Activated T-cell treated with anti-CD3 and anti-CD28 coated beads, Interleukin-2, amount 50 U/mL, for 24 hours (primary cell): ENCODE measurements around the gene LRFN2.
A peak's percentile ranks its signal among the peaks of the same experiment; 100 is the strongest.

ENCODE experiments used
- DNase-seq: peaks from one replicate; pipeline ENCODE4 v3.0.0-alpha.2; 2020
- H3K27ac Mint-ChIP-seq: 2 replicates; pipeline ENCODE4 v1.8.0; 2020; ENCODE audit warnings: mild to moderate bottlenecking, mixed read lengths
- H3K27me3 Mint-ChIP-seq: 2 replicates; pipeline ENCODE4 v1.8.0; 2020; ENCODE audit warnings: mixed read lengths
- H3K36me3 Mint-ChIP-seq: 2 replicates; pipeline ENCODE4 v1.8.0; 2020; ENCODE audit warnings: low read depth, mixed read lengths
- H3K4me1 Mint-ChIP-seq: 2 replicates; pipeline ENCODE4 v1.8.0; 2020; ENCODE audit warnings: low read depth, mixed read lengths
- H3K4me3 Mint-ChIP-seq: 2 replicates; pipeline ENCODE4 v1.8.0; 2020; ENCODE audit warnings: mild to moderate bottlenecking, moderate library complexity, mixed read lengths
- H3K9me3 Mint-ChIP-seq: 2 replicates; pipeline ENCODE4 v1.8.0; 2020; ENCODE audit warnings: mixed read lengths

The LRFN2 gene

GRCh38 chr6:40348591-40348990 is 238.6 kb downstream of the LRFN2 start:
- Mint-ChIP-seq H3K27ac (no peak overlapping the region), H3K36me3 (no peaks in the 10 kb centered on the region), H3K27me3 (no peaks in the 10 kb centered on the region), H3K4me1 (no peaks in the 10 kb centered on the region), H3K9me3 (no peaks in the 10 kb centered on the region), H3K4me3 (no peak overlapping the region)
- peak; percentile 6 for DNase-seq

DNA sequence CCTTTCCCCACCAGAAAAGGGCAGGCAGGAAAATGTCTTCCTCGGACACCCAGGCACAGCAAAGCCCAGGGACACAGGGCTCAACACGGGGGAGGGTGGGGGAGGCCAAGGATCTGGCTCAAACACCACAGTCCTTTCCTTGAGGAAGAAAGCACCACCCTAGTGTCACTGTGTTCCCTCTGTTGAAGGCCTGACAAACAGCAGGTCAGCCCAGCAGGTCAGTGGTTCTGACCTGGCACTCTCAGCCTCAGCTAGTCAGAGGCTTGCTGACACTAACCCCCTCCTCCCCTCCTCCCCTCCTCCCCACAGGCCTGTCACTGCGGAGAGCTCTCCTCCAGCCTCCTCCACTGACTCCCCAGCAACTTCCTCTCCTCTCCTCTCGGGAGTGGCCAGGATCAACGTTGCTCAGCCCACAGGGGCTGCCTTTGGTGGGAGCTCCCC is 239.6 kb downstream of the LRFN2 start:
- H3K9me3 Mint-ChIP-seq: no peaks in the 10 kb centered on the region
- peak; percentile 9 for DNase-seq
- H3K27ac Mint-ChIP-seq: no peak overlapping the region
- H3K27me3 Mint-ChIP-seq: no peaks in the 10 kb centered on the region
- H3K4me3 Mint-ChIP-seq: no peak overlapping the region
- no peaks in the 10 kb centered on the region for H3K36me3 Mint-ChIP-seq
- H3K4me1 Mint-ChIP-seq: no peaks in the 10 kb centered on the region

GRCh38 chr6:40346246-40346645 is 240.9 kb downstream of the LRFN2 start:
- Mint-ChIP-seq H3K9me3 (no peaks in the 10 kb centered on the region), H3K4me1 (no peaks in the 10 kb centered on the region), H3K4me3 (no peak overlapping the region), H3K27me3 (no peaks in the 10 kb centered on the region), H3K27ac (no peak overlapping the region), H3K36me3 (no peaks in the 10 kb centered on the region)
- DNase-seq: no peak

- Mint-ChIP-seq H3K27me3 (no peaks in the 10 kb centered on the region), H3K9me3 (no peaks in the 10 kb centered on the region), H3K4me1 (no peaks in the 10 kb centered on the region), H3K4me3 (no peak overlapping the region), H3K36me3 (no peaks in the 10 kb centered on the region), H3K27ac (no peak overlapping the region)
- peak; percentile 2 for DNase-seq
Measured at GRCh38 chr6:40344566-40345167, 242.5 kb downstream of the LRFN2 start.

DNA sequence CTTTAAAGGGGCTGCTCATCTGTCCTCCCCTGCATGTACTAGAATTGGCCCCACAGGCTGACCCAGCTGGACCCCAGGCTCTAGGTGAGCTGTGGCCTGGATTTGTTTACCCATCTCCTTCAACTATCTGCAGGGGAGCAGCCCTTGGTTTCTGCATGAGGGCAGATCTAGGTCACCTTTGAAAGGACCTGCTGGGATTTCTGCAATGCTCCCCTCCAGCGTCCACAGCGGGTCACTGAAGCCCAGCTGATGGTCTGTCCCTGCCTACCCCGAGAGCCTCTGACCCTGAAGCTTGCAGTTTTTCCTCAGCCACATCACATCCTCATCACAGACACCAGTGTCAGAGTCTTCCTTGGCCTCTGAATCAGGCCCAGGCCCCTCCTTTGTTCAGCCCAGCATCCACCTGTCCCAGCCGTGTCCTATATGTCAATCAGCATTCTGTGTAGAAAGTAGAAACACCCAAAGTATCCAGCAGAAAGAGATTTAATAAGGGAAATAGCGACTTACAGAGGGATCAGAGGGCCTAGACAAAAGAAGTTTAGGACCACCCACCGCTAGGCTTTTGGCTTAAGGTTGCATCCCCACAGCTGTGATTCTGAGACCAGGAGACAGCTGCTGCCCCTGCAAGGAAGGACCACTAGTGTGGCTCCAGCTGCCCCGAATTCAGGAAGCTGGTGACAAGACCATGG is 243.1 kb downstream of the LRFN2 start:
- Mint-ChIP-seq H3K27me3 (no peaks in the 10 kb centered on the region), H3K36me3 (no peaks in the 10 kb centered on the region), H3K4me3 (no peak overlapping the region), H3K4me1 (no peaks in the 10 kb centered on the region), H3K9me3 (no peaks in the 10 kb centered on the region), H3K27ac (no peak overlapping the region)
- no peak for DNase-seq

GRCh38 chr6:40343318-40343876 is 243.8 kb downstream of the LRFN2 start:
- no peaks in the 10 kb centered on the region for H3K36me3 Mint-ChIP-seq
- no peak overlapping the region for H3K4me3 Mint-ChIP-seq

DNA sequence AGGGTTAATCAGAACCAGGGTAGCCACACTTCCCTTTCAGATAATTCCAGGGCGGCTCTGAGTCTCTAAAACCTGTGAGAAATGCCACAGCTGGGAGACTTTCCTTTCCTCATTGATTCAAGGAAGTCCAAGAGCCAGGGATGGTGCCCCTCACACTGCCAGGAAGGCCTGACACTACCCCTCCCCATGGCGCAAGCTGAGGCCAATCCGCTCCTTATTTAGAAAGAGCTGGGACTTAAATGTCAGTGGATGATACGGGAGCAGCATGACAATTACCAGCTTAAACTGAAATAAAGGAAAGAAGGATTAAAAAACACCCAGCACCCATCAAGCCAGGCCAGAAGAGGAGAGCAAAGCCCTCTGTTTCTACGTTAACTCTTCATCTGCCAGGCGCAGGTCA is 244.4 kb downstream of the LRFN2 start:
- Mint-ChIP-seq H3K4me3 (no peak overlapping the region), H3K36me3 (no peaks in the 10 kb centered on the region), H3K9me3 (no peaks in the 10 kb centered on the region), H3K27me3 (no peaks in the 10 kb centered on the region), H3K4me1 (no peaks in the 10 kb centered on the region), H3K27ac (no peak overlapping the region)
- peak; percentile 2 for DNase-seq

More at GRCh38 chr6:40343318-40343876, 243.8 kb downstream of the LRFN2 start:
- H3K27ac Mint-ChIP-seq: no peak overlapping the region
- H3K27me3 Mint-ChIP-seq: no peaks in the 10 kb centered on the region
- H3K4me1 Mint-ChIP-seq: no peaks in the 10 kb centered on the region
- no peaks in the 10 kb centered on the region for H3K9me3 Mint-ChIP-seq
- DNase-seq: peak; percentile 8

- H3K27ac Mint-ChIP-seq: no peak overlapping the region
- H3K27me3 Mint-ChIP-seq: peaks cover 3% of the 10 kb centered on the region
- H3K9me3 Mint-ChIP-seq: no peaks in the 10 kb centered on the region
- H3K4me3 Mint-ChIP-seq: no peak overlapping the region
- DNase-seq: peak; percentile 2
- H3K4me1 Mint-ChIP-seq: no peaks in the 10 kb centered on the region
- no peaks in the 10 kb centered on the region for H3K36me3 Mint-ChIP-seq
Measured at GRCh38 chr6:40341726-40342125, 245.4 kb downstream of the LRFN2 start.
